ENCODE measurements around the gene MINDY3. TPM values are rescaled to one million over a fixed set of nuclear protein-coding genes. Genes with fewer than 3 reads are reported as not detected.

Gene MINDY3
- total and polyA plus RNA-seq, 2 donors (not counting 1 experiment from before 2014, with no cell fraction given), result 11.6 to 29.3 TPM

DNA sequence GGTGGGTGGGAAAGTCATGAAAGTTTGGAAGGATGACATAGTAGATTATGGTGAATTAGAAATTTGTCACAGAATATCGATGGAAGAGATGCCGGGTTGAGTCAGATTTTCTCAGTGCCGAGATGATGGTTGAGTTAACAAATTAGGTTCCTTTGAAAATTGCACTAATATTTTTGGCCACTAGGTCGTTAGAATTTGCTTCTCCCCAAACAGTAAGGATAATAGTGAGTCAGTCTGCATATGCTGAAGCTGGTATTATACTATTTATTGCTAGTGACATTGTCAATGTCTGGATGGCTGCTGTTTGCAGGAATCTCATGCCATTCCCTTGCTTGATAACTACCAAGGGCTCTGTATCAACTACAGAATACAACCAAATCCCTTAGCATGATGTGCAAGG, 37.7 kb upstream of the MINDY3 start:
- H3K27me3 ChIP-seq (replicated peaks in 1 of 4; ENCODE audit: control extremely low read depth in 1 of 4, control insufficient read depth in 3 of 4, insufficient read depth in 4 of 4, low read length in 3 of 4), result peaks cover 0 to 7% (median 0%) of the 10 kb centered on the region in 4 experiments
- no peaks in the 10 kb centered on the region for H3K79me2 ChIP-seq (ENCODE audit: control insufficient read depth, insufficient read depth, low read length)
- no peaks in the 10 kb centered on the region for H3K4me1 ChIP-seq (ENCODE audit: control insufficient read depth in 2 of 2, insufficient read depth in 2 of 2, low read length in 2 of 2)
- TF ChIP-seq, protein P1, sequence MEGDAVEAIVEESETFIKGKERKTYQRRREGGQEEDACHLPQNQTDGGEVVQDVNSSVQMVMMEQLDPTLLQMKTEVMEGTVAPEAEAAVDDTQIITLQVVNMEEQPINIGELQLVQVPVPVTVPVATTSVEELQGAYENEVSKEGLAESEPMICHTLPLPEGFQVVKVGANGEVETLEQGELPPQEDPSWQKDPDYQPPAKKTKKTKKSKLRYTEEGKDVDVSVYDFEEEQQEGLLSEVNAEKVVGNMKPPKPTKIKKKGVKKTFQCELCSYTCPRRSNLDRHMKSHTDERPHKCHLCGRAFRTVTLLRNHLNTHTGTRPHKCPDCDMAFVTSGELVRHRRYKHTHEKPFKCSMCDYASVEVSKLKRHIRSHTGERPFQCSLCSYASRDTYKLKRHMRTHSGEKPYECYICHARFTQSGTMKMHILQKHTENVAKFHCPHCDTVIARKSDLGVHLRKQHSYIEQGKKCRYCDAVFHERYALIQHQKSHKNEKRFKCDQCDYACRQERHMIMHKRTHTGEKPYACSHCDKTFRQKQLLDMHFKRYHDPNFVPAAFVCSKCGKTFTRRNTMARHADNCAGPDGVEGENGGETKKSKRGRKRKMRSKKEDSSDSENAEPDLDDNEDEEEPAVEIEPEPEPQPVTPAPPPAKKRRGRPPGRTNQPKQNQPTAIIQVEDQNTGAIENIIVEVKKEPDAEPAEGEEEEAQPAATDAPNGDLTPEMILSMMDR (IDR thresholded peaks at IDR 0.05), result peak; percentile 42
- TF ChIP-seq EZH2 (IDR thresholded peaks at IDR 0.05; ENCODE audit: borderline replicate concordance, insufficient read depth, low read depth, low read length, poor library complexity, severe bottlenecking), result no peak
- H3K4me3 ChIP-seq (ENCODE audit: control extremely low read depth in 1 of 5, extremely low read depth in 1 of 5, insufficient read depth in 1 of 5, low read depth in 2 of 5, low read length in 4 of 5), result no peak overlapping the region
- no peaks in the 10 kb centered on the region for H3K36me3 ChIP-seq (replicated peaks in 1 of 2; ENCODE audit: control extremely low read depth in 1 of 2, control insufficient read depth in 1 of 2, extremely low read depth in 1 of 2, insufficient read depth in 2 of 2, low read length in 1 of 2)
- ChIA-PET CTCF (no interaction called here), POLR2A (no interaction called here)
- no peaks in the 10 kb centered on the region for H3K9me3 Mint-ChIP-seq (ENCODE audit: insufficient read depth)
- H3K27me3 Mint-ChIP-seq, result peaks cover 41% of the 10 kb centered on the region
- H3K4me1 Mint-ChIP-seq, result no peaks in the 10 kb centered on the region
- H3K4me3 Mint-ChIP-seq, result no peak overlapping the region
- DNase-seq, result no peak
- no peak for ATAC-seq (ENCODE audit: low read depth)
- no peaks in the 10 kb centered on the region for H3K9me3 ChIP-seq (ENCODE audit: control extremely low read depth in 1 of 3, control insufficient read depth in 2 of 3, insufficient read depth in 1 of 3, low read length in 2 of 3)
- no peaks in the 10 kb centered on the region for H4K20me1 ChIP-seq (ENCODE audit: control insufficient read depth, insufficient read depth, low read length, poor library complexity, severe bottlenecking)
- no peak overlapping the region for H2AFZ ChIP-seq (ENCODE audit: insufficient read depth, low read depth, low read length, poor library complexity, severe bottlenecking)
- WGBS (ENCODE audit: insufficient coverage), result 80% methylated on average over 3 of the region's 4 CpGs
- H3K27ac Mint-ChIP-seq, result no peak overlapping the region
- H3K4me2 ChIP-seq (replicated peaks; ENCODE audit: low read depth, low read length, poor library complexity, severe bottlenecking), result no peak overlapping the region
- no peak overlapping the region for H3K9ac ChIP-seq (ENCODE audit: low read length)
- intact Hi-C loops (cut with micrococcal nuclease), result no loop called here
- no peak overlapping the region for H3K27ac ChIP-seq (ENCODE audit: low read length in 2 of 2)

DNA sequence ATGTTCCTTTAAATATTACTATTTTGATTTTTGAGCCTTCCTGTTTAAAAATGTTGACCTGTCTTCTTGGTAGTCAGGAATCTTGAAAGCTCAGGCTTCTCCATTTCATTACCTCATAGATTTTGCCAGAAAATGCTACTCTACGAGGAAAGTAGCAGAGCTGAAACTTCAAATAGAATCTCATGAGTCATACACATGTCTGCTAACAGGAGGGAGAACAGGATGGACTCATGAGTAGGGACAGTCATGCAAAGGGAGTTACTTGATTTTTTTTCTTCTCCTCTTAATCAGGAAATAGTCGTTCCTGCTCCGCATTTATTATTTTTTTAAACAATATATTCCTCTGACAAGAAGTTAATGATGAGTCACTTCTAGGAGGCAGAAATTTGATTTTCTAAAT, 37.0 kb upstream of the MINDY3 start:
- no peaks in the 10 kb centered on the region for H3K4me1 Mint-ChIP-seq
- no peak overlapping the region for H3K4me2 ChIP-seq (replicated peaks; ENCODE audit: low read depth, low read length, poor library complexity, severe bottlenecking)
- DNase-seq (no peak), ATAC-seq (ENCODE audit: low read depth) (no peak)
- H3K27me3 Mint-ChIP-seq, result peaks cover 49% of the 10 kb centered on the region
- POLR2A ChIA-PET, result no interaction called here
- H3K4me3 ChIP-seq (ENCODE audit: control extremely low read depth in 1 of 5, extremely low read depth in 1 of 5, insufficient read depth in 1 of 5, low read depth in 2 of 5, low read length in 4 of 5), result no peak overlapping the region
- intact Hi-C loops (cut with micrococcal nuclease), result no loop called here
- H2AFZ ChIP-seq (ENCODE audit: insufficient read depth, low read depth, low read length, poor library complexity, severe bottlenecking), result no peak overlapping the region
- H4K20me1 ChIP-seq (ENCODE audit: control insufficient read depth, insufficient read depth, low read length, poor library complexity, severe bottlenecking), result no peaks in the 10 kb centered on the region
- H3K4me1 ChIP-seq (ENCODE audit: control insufficient read depth in 2 of 2, insufficient read depth in 2 of 2, low read length in 2 of 2), result no peaks in the 10 kb centered on the region
- H3K4me3 Mint-ChIP-seq, result no peak overlapping the region
- no peaks in the 10 kb centered on the region for H3K36me3 ChIP-seq (replicated peaks in 1 of 2; ENCODE audit: control extremely low read depth in 1 of 2, control insufficient read depth in 1 of 2, extremely low read depth in 1 of 2, insufficient read depth in 2 of 2, low read length in 1 of 2)
- 50% methylated on average over 1 of the region's 3 CpGs for WGBS (ENCODE audit: insufficient coverage)
- CTCF ChIA-PET, result no interaction called here
- H3K27ac Mint-ChIP-seq, result no peak overlapping the region
- no peaks in the 10 kb centered on the region for H3K79me2 ChIP-seq (ENCODE audit: control insufficient read depth, insufficient read depth, low read length)
- H3K9me3 ChIP-seq (ENCODE audit: control extremely low read depth in 1 of 3, control insufficient read depth in 2 of 3, insufficient read depth in 1 of 3, low read length in 2 of 3), result no peaks in the 10 kb centered on the region
- peaks cover 0 to 7% (median 0%) of the 10 kb centered on the region in 4 experiments for H3K27me3 ChIP-seq (replicated peaks in 1 of 4; ENCODE audit: control extremely low read depth in 1 of 4, control insufficient read depth in 3 of 4, insufficient read depth in 4 of 4, low read length in 3 of 4)
- no peak for TF ChIP-seq EZH2 (IDR thresholded peaks at IDR 0.05; ENCODE audit: borderline replicate concordance, insufficient read depth, low read depth, low read length, poor library complexity, severe bottlenecking)
- TF ChIP-seq, protein P1 (IDR thresholded peaks at IDR 0.05), result no peak
- no peaks in the 10 kb centered on the region for H3K9me3 Mint-ChIP-seq (ENCODE audit: insufficient read depth)
- H3K9ac ChIP-seq (ENCODE audit: low read length), result no peak overlapping the region
- no peak overlapping the region for H3K27ac ChIP-seq (ENCODE audit: low read length in 2 of 2)
